ENCODE data around the gene CD27. TPM values are rescaled to one million over a fixed set of nuclear protein-coding genes. Genes with fewer than 3 reads are reported as not detected.
A peak's percentile ranks its signal among the peaks of the same experiment; 100 is the strongest.
"Not testable (repeated sequence)": the region's sequence is repeated elsewhere in the genome, so short reads cannot be mapped to it uniquely, and the experiment has no call there.

CD27 gene
- total RNA-seq, 1 donor from 2014 or later, result 77.7 TPM

DNA sequence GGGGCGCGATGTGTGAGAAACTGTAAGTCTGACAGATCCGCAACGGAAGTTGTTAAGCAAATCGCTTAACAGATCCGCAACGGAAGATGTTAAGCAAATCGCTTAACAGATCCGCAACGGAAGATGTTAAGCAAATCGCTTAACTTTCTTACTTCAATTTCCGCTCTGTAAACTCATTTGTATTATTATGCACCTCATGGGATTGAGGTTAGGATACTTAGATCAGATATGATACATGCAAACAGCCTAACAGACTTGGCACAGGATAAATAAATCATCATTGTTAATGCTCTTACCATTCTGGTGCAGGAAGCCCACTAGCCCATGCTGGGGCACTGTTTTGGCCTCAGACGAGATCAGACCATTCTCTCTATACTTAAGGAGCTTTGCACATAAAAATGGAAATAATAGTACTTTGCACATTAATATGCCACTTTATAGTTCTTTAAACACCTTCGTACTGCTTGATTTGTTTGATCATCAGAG, 49.5 kb downstream of the CD27 start:
- intact Hi-C loops (cut with micrococcal nuclease), result loop anchor here (1.0 to 5.0 kb wide), 2 partner anchors 38 to 358 kb away; partner anchors contain the start of genes CDCA3 and USP5
- no peaks in the 10 kb centered on the region for H3K9me3 Mint-ChIP-seq
- peak overlapping the region; percentile 95 for H3K4me3 Mint-ChIP-seq
- DNase-seq, result no peak
- H3K27ac Mint-ChIP-seq, result peak overlapping the region; percentile 97
- H3K36me3 Mint-ChIP-seq (ENCODE audit: low read depth), result peaks cover 45% of the 10 kb centered on the region
- peaks cover 34% of the 10 kb centered on the region for H3K4me1 Mint-ChIP-seq
- no peaks in the 10 kb centered on the region for H3K27me3 Mint-ChIP-seq

- intact Hi-C loops (cut with micrococcal nuclease), result loop anchor here (1.0 to 5.0 kb wide), 2 partner anchors 37 to 357 kb away; partner anchors contain the start of genes CDCA3 and USP5
- Mint-ChIP-seq H3K4me1 (peaks cover 34% of the 10 kb centered on the region), H3K27me3 (no peaks in the 10 kb centered on the region), H3K27ac (peak overlapping the region; percentile 97), H3K4me3 (peak overlapping the region; percentile 95), H3K36me3 (ENCODE audit: low read depth) (peaks cover 46% of the 10 kb centered on the region), H3K9me3 (no peaks in the 10 kb centered on the region)
- DNase-seq, result no peak
Observed at GRCh38 chr12:6494968-6495367, 50.2 kb downstream of the CD27 start.

DNA sequence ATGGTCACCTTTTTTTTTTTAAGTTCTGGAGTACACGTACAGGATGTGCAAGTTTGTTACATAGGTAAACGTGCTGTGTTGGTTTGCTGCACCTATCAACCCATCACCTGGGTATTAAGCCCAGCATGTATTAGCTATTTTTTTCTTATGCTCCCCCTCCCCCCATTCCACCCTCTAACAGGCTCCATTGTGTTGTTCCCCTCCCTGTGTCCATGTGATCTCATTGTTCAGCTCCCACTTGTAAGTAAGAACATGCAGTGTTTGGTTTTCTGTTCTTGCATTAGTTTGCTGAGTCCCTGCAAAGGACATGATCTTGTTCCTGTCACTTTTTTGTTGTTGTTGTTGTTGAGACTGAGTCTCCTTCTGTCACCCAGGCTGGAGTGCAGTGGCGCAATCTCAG, 52.5 kb downstream of the CD27 start:
- H3K27me3 Mint-ChIP-seq; H3K9me3 Mint-ChIP-seq; intact Hi-C loops (cut with micrococcal nuclease); DNase-seq: not testable (repeated sequence)
- peaks cover 25% of the 10 kb centered on the region for H3K4me1 Mint-ChIP-seq
- H3K36me3 Mint-ChIP-seq (ENCODE audit: low read depth), result peaks cover 36% of the 10 kb centered on the region
- H3K27ac Mint-ChIP-seq, result peak overlapping the region; percentile 39
- peak overlapping the region; percentile 52 for H3K4me3 Mint-ChIP-seq

- no peak for DNase-seq
Observed at GRCh38 chr12:6500466-6500865, 55.7 kb downstream of the CD27 start.

More at GRCh38 chr12:6500466-6500865, 55.7 kb downstream of the CD27 start:
- Mint-ChIP-seq H3K9me3 (no peaks in the 10 kb centered on the region), H3K4me1 (peaks cover 15% of the 10 kb centered on the region), H3K27me3 (no peaks in the 10 kb centered on the region), H3K36me3 (ENCODE audit: low read depth) (peaks cover 29% of the 10 kb centered on the region), H3K4me3 (no peak overlapping the region), H3K27ac (no peak overlapping the region)
- intact Hi-C loops (cut with micrococcal nuclease), result no loop called here

Other genes with a start within 250 kb of the CD27 start
- gene CD9, start 244.6 kb upstream of the CD27 start, total RNA-seq, result 35.6 and 40.5 TPM in 2 replicates
- gene PLEKHG6, start 134.3 kb upstream of the CD27 start, total RNA-seq, result not detected in 2 replicates
- 52.7 and 54.4 TPM in 2 replicates for gene TNFRSF1A, start 102.9 kb upstream of the CD27 start, total RNA-seq
- not detected in 2 replicates for gene SCNN1A, start 69.4 kb upstream of the CD27 start, total RNA-seq
- gene LTBR, start 60.8 kb upstream of the CD27 start, total RNA-seq, result 1.7 and 2.1 TPM in 2 replicates
- gene TAPBPL, start 7.1 kb downstream of the CD27 start, total RNA-seq, result 31.9 and 33.0 TPM in 2 replicates
- gene VAMP1, start 25.7 kb downstream of the CD27 start, total RNA-seq, result 50.0 and 51.2 TPM in 2 replicates
- gene MRPL51, start 48.3 kb downstream of the CD27 start, total RNA-seq, result 277 and 280 TPM in 2 replicates
- gene NCAPD2, start 49.1 kb downstream of the CD27 start, total RNA-seq, result 104 and 106 TPM in 2 replicates
- gene GAPDH, start 89.6 kb downstream of the CD27 start, total RNA-seq, result 4,585 and 4,599 TPM in 2 replicates
- 16.0 and 16.9 TPM in 2 replicates for gene IFFO1, start 111.1 kb downstream of the CD27 start, total RNA-seq
- gene NOP2, start 123.3 kb downstream of the CD27 start, total RNA-seq, result 192 and 193 TPM in 2 replicates
- gene CHD4, start 162.4 kb downstream of the CD27 start, total RNA-seq, result 356 and 363 TPM in 2 replicates
- 3.3 and 4.2 TPM in 2 replicates for gene LPAR5, start 191.0 kb downstream of the CD27 start, total RNA-seq
- 0.47 and 0.64 TPM in 2 replicates for gene ACRBP, start 202.5 kb downstream of the CD27 start, total RNA-seq
- 13.7 and 15.8 TPM in 2 replicates for gene ING4, start 218.2 kb downstream of the CD27 start, total RNA-seq
- gene ZNF384, start 244.4 kb downstream of the CD27 start, total RNA-seq, result 83.6 and 84.4 TPM in 2 replicates